Activated CD8-positive, alpha-beta T cell treated with anti-CD3 and anti-CD28 coated beads for 36 hours (primary cell): ENCODE results near the gene HEATR5A. TPM values are rescaled to one million over a fixed set of nuclear protein-coding genes. Genes with fewer than 3 reads are reported as not detected.
A peak's percentile ranks its signal among the peaks of the same experiment; 100 is the strongest.
"Not testable (repeated sequence)": the region's sequence is repeated elsewhere in the genome, so short reads cannot be mapped to it uniquely, and the experiment has no call there.

Experiments used
- ATAC-seq: fragments of 200-7000 bp; cut with Tn5 transposase; one replicate; pipeline ENCODE4 v1.10.0; 2021; ENCODE audit warnings: mild to moderate bottlenecking, moderate library complexity
- CTCF ChIA-PET: fragments of 350-600 bp; sonication (Branson Sonifier 250); formaldehyde crosslinking; loops from one replicate; lab custom pipeline; 2021; ENCODE audit warnings: antibody characterized with exemption; lab: Charles Lee
- POLR2A ChIA-PET: fragments of 350-600 bp; sonication (Branson Sonifier 250); formaldehyde crosslinking; loops from one replicate; lab custom pipeline; 2021; ENCODE audit warnings: antibody characterized with exemption; lab: Charles Lee
- DNase-seq: peaks from one replicate; pipeline ENCODE4 v3.0.0-alpha.2; 2020
- H3K27ac Mint-ChIP-seq: one replicate; pipeline ENCODE4 v1.8.0; 2021; ENCODE audit warnings: mild to moderate bottlenecking, mixed read lengths
- H3K27me3 Mint-ChIP-seq: one replicate; pipeline ENCODE4 v1.8.0; 2021; ENCODE audit warnings: mixed read lengths
- H3K36me3 Mint-ChIP-seq: one replicate; pipeline ENCODE4 v1.8.0; 2021; ENCODE audit warnings: low read depth, mixed read lengths
- H3K4me1 Mint-ChIP-seq: one replicate; pipeline ENCODE4 v1.8.0; 2021; ENCODE audit warnings: low read depth, mixed read lengths
- H3K4me3 Mint-ChIP-seq: one replicate; pipeline ENCODE4 v1.8.0; 2021; ENCODE audit warnings: mild to moderate bottlenecking, moderate library complexity, mixed read lengths
- H3K9me3 Mint-ChIP-seq: one replicate; pipeline ENCODE4 v1.8.0; 2021; ENCODE audit warnings: mixed read lengths
- intact Hi-C: fragments of 100-400 bp; cut with micrococcal nuclease; formaldehyde crosslinking; loops from one replicate; pipeline ENCODE4 v1.10.0; 2022
- total RNA-seq, 2 experiments: library from RNA; stranded (reverse); gene quantifications; one replicate each; pipeline ENCODE4 v1.2.3, GENCODE V29; 2021
- TF ChIP-seq, protein P1 (sequence below): fragments of 200-600 bp; IDR thresholded peaks from one replicate; pipeline ENCODE4 v1.8.0; 2022; ENCODE audit warnings: antibody characterized with exemption, mild to moderate bottlenecking

The HEATR5A gene
- total RNA-seq, 2 experiments from 2014 or later: 12.7 to 15.7 TPM

DNA sequence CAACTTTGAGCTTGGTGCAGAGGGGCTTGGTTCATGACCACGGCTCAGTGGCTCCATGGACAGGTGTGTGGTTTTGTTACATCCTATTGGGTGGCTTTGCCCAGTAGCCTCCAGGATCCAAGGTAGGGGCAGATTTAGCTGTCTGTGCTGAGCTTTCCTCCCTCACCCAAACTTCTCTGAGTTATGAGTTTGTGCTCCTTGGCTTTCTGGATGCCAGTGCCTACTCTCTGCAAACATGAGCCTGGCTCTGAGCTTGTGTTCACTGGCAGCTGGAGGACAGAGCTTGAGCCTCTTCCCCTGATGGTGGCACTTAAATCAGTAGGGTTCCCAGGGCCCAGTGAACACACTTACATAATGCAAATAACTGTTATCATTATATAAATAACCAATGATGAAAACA lies 167.5 kb downstream of the HEATR5A start:
- H3K9me3 Mint-ChIP-seq: no peaks in the 10 kb centered on the region
- ATAC-seq: no peak
- CTCF ChIA-PET: no interaction called here
- POLR2A ChIA-PET: interaction anchor here (1.0 kb wide), 1 partner anchor 9 kb away, joined by 3 read pairs; no protein-coding TSS in a partner anchor
- intact Hi-C loops: no loop called here
- TF ChIP-seq, protein P1, sequence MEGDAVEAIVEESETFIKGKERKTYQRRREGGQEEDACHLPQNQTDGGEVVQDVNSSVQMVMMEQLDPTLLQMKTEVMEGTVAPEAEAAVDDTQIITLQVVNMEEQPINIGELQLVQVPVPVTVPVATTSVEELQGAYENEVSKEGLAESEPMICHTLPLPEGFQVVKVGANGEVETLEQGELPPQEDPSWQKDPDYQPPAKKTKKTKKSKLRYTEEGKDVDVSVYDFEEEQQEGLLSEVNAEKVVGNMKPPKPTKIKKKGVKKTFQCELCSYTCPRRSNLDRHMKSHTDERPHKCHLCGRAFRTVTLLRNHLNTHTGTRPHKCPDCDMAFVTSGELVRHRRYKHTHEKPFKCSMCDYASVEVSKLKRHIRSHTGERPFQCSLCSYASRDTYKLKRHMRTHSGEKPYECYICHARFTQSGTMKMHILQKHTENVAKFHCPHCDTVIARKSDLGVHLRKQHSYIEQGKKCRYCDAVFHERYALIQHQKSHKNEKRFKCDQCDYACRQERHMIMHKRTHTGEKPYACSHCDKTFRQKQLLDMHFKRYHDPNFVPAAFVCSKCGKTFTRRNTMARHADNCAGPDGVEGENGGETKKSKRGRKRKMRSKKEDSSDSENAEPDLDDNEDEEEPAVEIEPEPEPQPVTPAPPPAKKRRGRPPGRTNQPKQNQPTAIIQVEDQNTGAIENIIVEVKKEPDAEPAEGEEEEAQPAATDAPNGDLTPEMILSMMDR: no peak
- DNase-seq: no peak
- H3K4me1 Mint-ChIP-seq: no peaks in the 10 kb centered on the region
- no peaks in the 10 kb centered on the region for H3K36me3 Mint-ChIP-seq
- no peak overlapping the region for H3K27ac Mint-ChIP-seq
- H3K4me3 Mint-ChIP-seq: no peak overlapping the region
- no peaks in the 10 kb centered on the region for H3K27me3 Mint-ChIP-seq

GRCh38 chr14:31251028-31251958 lies 169.1 kb downstream of the HEATR5A start:
- CTCF ChIA-PET: no interaction called here
- H3K9me3 Mint-ChIP-seq: no peaks in the 10 kb centered on the region
- H3K36me3 Mint-ChIP-seq: no peaks in the 10 kb centered on the region
- TF ChIP-seq, protein P1: no peak
- POLR2A ChIA-PET: no interaction called here
- intact Hi-C loops: no loop called here
- no peaks in the 10 kb centered on the region for H3K27me3 Mint-ChIP-seq
- DNase-seq (no peak), ATAC-seq (no peak)
- H3K4me3 Mint-ChIP-seq: no peak overlapping the region
- H3K27ac Mint-ChIP-seq: no peak overlapping the region
- no peaks in the 10 kb centered on the region for H3K4me1 Mint-ChIP-seq

DNA sequence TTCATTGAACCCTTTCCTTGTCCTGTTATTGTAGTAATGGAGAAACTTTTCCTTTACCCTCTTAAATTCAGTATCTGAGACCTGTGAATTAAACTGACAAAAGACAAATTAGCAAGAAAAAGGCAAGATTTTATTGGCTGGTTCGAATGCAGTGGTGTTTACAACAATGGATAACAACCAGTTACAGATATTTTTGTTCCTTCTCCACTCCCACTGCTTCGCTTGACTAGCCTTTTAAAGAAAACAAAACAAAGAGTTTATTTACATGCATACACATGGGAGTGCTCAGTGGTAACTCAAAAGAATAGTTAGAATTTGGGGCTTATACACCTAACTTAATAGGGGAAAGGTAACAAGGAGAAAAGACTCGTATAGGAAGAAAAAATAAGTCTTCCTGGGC lies 175.7 kb downstream of the HEATR5A start:
- no peak overlapping the region for H3K4me3 Mint-ChIP-seq
- H3K36me3 Mint-ChIP-seq: no peaks in the 10 kb centered on the region
- TF ChIP-seq, protein P1: no peak
- POLR2A ChIA-PET: no interaction called here
- intact Hi-C loops: no loop called here
- H3K27ac Mint-ChIP-seq: no peak overlapping the region
- DNase-seq (no peak), ATAC-seq (no peak)
- no peaks in the 10 kb centered on the region for H3K27me3 Mint-ChIP-seq
- CTCF ChIA-PET: no interaction called here
- H3K9me3 Mint-ChIP-seq: no peaks in the 10 kb centered on the region
- H3K4me1 Mint-ChIP-seq: peaks cover 15% of the 10 kb centered on the region

GRCh38 chr14:31243860-31244259 lies 176.5 kb downstream of the HEATR5A start:
- intact Hi-C loops: no loop called here
- CTCF ChIA-PET: no interaction called here
- ATAC-seq (no peak), DNase-seq (peak; percentile 23)
- Mint-ChIP-seq H3K36me3 (no peaks in the 10 kb centered on the region), H3K27me3 (no peaks in the 10 kb centered on the region), H3K4me3 (no peak overlapping the region), H3K27ac (no peak overlapping the region), H3K9me3 (no peaks in the 10 kb centered on the region), H3K4me1 (peaks cover 20% of the 10 kb centered on the region)
- POLR2A ChIA-PET: no interaction called here
- TF ChIP-seq, protein P1: no peak

GRCh38 chr14:31242161-31242940 lies 178.0 kb downstream of the HEATR5A start:
- peak; percentile 2 for DNase-seq
- POLR2A ChIA-PET: interaction anchor here (0.6 kb wide), 1 partner anchor 79 kb away, joined by 3 read pairs; no protein-coding TSS in a partner anchor
- ATAC-seq, H3K4me3 Mint-ChIP-seq, CTCF ChIA-PET, intact Hi-C loops, H3K36me3 Mint-ChIP-seq, H3K9me3 Mint-ChIP-seq, H3K27ac Mint-ChIP-seq, H3K27me3 Mint-ChIP-seq: not testable (repeated sequence)
- peaks cover 20% of the 10 kb centered on the region for H3K4me1 Mint-ChIP-seq

Other genes with a start within 250 kb of the HEATR5A start
- gene HECTD1, start 212.8 kb downstream of the HEATR5A start, total RNA-seq: 10 to 100 TPM; 78.9 to 82.2 TPM
- gene DTD2, start 37.0 kb upstream of the HEATR5A start, total RNA-seq: 10 to 100 TPM; 25.4 to 25.6 TPM
- not detected for gene GPR33, start 67.5 kb upstream of the HEATR5A start, total RNA-seq
- gene NUBPL, start 140.9 kb upstream of the HEATR5A start, total RNA-seq: 10 to 100 TPM; 14.3 to 14.4 TPM